HG03442 (cell line): Measurements from ENCODE around the gene CROCC2.

Experiments
- ATAC-seq: cut with Tn5 transposase; IDR thresholded peaks from one replicate; pipeline ENCODE4 v1.9.1; 2021; ENCODE audit warnings: mild to moderate bottlenecking, moderate library complexity; ENCODE audit not compliant: unreplicated experiment

The CROCC2 gene

DNA sequence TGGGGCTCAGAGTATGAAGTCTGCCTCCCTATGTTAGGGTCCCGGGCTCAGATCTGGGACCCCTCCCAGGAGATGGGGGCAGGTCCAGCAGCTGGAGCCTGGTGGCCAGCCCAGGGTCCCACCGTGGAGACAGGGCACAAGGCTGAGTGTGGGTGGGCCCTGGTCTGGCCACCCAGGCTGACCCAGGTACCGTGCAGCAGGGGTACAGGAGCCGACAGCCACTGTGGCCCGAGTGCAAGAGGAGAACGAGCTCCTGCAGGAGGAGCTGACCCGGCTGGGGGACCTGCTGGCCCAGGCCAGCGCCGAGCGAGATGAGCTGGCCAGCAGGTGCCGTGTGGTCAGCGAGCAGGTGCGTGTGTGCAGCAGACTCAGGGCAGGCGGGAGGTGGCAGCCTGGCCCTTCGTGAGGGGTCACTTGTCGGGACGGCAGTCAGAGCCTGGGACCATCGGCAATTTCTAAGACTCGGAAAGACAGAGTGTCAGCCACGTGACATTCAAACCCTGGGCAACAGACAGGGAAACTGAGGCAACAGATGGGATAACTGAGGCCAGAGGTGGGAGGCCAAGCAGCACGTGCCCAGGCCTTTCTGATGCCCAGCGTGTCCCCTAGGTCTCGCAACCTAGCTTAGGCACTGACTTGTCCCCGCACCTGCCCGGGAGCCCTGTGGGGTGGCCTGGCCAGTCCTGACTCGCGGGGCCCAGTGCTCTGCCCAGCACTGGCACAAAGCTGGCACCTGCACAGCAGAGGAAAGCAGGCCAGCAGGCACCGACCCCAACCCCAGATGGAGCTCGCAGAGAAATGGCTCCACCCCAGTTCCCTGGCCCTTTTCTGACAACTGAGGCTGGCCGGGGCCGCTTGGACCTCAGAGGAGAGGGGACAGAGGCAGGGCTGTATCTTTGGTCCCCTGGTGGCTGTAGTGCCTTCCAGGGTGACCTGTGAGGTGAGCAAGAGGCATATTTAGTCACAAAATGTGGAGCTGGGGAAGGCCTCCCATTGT lies 13.9 kb downstream of the CROCC2 start:
- no peak for ATAC-seq

DNA sequence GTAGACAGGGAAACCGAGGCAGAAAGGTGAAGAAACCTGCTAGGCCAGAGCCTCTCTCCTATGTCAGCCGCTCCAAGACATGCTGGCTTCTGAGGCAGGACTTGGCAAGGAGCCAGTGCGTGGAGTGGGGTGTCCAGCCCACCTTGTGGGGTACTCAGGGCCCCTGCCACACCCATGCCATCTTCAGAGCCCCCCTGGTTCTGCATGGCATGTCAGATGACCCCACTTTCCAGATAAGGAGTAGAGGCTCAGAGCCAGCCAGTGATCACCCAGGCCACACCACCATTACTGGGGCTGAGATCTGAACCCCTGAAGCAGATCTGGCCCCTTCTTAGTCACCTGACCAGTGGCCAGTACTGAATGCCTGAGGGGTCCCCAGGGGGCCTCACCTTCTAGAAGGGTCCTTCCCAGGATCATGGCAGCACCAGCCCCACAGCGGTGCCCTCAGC lies 14.7 kb downstream of the CROCC2 start:
- ATAC-seq, result no peak

DNA sequence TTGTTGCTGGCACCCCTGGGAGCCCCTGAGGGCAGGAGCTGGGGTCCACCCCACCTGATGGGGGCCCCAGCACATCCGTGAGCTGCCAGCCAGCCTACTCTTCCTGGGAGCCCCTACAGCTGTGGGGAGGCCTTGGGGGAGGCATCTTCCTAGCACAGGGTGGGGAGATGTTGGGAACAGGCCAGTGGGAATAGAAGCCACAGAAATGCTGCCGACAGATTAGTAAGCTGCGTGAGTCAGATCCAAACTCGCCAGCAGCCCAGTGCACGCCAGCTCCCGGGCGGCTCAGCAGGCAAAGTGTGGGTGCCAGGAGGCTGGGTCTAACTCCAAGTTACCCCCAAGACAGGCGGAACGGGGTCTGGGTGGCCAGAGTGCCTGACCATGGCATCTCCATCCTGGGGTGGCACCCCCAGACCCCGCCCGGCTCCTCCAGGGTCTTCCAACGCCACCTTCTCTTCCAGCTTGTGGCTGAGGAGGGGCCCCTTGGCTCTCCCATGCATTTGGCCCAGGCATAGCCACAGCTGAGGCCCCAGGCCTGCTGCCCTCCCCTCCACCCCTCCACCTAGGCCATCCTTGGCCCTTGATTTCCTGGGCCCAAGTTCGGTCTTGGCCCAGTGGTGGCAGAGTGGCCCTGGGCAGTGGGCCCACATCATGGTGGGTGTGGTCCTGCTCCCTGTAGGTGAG lies 15.3 kb downstream of the CROCC2 start:
- no peak for ATAC-seq

DNA sequence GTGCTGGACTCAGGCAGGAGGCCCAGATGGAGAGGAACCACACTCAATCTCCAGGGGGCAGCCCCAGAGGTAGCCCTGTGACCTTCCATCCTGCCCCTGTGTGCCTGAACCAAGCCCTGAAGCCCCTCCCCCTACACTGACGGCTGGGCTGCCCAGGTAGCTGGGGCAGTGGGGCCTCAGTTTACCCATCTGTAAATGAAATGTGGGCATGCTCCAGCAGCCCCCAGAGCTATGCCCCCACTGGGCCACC lies 15.8 kb downstream of the CROCC2 start:
- no peak for ATAC-seq

DNA sequence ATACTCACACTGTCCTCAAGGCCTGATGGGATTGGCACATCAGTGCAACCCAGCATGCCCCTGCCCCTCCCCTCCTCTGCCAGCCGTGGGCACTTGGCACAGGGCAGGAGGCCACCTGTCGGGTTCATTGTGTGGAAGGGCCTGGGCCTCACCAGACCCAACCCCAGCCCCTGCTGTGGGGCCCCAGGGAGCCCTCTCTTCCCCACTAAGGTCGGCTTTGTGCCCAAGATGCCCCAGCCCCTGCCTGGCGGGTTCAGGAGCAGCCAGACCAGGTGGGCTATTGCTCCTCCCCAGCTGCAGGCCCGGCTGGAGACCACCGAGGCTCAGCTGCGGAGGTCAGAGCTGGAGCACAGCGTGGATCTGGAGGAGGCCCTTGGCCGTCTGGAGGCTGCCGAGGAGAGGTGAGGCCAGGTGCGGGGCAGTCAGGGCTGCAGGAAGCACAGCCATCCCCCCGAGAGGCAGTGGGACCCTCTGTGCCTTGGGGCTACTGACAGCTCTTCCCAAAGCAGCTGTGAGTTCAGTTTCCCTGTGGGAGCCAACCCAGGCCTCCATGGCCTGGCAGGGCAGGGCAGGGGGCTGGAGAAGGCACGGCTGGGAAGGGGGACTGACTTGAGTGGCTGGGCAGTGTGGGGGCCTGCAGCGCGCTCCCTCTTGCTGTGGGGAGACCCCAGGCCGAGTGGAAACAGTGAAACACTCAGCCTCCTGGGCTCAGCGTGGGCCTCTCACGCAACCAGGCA lies 16.3 kb downstream of the CROCC2 start:
- ATAC-seq, result no peak

DNA sequence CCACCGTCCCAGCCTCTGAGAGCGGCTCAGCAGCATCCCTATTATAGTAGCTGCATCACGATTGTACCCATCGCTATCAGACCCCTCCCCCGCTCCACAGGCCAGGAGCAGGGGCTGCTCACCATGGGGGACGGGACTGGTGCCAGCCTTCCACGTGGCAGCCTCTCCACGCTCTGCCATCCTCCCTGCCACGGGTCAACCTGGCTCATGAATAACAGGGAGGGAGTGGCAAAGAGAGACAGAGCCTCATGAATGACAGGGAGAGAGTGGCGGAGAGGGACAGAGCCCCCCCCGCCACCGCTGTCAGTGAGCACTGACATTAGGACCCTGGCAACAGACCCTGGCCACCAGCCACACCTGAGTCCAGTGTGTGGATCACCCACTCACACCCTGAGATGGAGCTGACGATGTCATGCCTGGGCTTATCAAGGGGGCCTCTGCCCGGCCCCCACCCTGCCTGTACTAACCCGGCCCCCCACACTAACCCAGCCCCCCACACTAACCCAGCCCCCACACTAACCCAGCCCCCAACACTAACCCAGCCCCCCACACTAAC lies 16.9 kb downstream of the CROCC2 start:
- ATAC-seq, result no peak

DNA sequence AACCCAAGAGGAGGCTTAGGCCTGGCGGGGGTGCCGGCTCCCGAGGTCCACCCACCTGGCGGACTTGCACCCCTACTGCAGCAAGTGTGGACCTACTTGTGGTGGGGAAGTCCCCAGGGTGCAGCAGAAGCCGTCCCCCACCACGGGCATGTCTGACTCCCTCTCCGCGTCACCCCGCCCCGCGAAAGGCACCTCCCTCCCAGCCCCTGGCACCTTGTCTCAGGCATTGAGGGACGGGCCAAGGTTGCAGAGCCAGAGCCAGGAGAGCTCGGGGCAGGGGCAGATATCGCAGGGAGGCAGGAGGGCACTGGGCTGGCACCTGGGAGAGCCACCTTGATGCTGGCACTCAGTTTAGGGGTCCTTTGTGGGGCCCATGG lies 19.0 kb downstream of the CROCC2 start:
- no peak for ATAC-seq

DNA sequence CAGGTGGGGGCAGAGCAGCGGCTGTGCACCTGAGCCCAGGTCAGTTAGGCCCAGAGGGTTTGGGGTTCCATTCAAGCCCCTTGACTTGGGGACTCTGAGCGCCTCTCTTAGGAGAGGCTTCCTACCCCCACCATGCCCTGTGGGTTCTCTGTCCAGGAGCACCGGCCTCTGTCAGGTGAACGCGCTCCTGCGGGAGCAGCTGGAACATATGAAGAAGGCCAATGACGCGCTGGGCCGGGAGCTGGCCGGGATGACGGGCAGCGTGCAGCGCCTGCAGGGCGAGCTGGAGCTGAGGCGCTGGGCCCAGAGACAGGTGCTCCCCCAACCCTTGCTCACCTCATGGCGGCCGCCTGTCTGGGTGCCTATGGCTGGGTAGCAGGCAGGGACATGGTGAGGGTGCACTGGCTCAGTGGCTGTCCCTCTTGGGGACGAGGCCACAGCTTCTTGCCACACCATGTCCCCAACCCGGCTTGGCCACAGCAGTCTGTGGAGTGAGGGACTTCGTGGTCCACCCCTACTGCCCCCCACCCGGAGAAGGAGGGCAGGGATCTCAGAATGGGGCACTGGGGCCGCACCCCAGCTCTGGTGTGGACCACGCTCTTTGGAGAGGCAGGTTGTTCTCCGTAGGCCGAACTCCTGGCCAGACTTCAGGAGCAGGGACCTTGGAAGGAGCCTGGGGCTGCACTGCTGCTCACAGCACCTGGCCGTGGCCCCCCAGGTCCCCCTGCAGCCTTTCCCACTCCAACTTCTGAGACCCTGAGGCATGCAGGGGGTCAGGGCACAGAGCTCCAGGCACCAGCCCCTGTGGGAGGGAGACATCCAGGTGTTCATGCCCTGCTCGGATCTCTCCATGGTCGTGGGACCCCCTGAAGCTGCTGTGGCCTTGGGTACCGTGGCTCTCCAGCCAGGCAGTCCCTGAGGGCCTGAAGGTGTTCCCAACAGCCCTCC lies 19.7 kb downstream of the CROCC2 start:
- no peak for ATAC-seq

DNA sequence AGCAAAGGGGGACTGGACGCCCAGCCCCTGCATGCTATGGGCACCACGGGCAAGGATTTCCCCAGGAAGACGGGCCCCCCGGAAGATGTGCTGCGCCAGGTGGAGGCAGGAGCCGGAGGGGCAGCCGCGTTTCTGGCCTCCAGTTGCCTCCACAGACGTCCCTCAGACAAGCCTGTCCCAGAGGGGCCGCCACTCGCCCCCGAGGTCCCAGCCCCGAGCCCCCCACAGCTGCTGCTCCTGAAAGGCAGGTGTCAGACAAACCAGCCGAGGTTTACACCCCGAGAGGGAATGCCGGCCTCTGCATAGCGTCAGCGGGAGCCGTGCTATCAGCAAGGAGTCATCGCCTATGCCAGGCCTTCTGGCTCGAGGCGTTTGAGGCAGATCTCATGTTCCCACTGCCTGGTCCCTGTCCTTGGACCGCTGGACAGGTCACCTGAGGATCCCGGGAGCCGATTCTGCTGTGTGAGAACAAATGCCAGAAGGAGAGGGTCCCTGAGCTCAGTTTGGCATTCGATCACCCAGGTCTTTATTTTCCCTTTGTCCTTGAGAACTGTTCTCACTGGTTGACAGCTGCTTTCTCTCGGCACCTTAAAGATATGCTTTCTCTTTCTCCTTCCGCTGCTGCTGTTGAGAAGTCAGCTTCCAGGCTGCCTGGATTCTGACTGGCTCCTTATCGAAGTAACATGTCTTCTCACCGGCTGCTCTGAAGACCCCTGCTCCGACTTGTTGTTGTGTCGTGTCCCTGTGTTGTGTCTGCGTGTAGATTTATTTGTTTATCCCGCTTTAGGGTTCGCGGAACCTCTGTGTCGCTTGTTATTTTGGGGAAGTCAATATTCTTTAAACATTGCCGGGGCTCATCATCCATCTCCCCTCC lies 20.6 kb downstream of the CROCC2 start:
- ATAC-seq, result no peak

DNA sequence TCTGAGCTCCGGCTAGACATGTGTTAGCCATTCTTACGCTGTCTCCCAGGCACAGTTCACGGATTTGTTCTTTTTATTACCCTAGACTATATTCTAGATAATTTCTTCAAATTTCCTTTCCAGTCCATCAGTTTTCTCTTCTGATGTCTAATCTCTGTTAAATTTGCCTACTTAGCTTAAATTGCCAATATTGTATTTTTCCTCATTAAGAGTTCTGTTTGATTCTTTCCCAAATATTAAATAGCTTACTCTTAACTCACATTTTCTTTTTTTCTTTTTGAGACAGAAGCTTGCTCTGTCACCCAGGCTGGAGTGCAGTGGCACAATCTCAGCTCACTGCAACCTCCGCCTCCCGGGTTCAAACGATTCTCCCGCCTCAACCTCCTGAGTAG lies 21.2 kb downstream of the CROCC2 start:
- ATAC-seq, result no peak

DNA sequence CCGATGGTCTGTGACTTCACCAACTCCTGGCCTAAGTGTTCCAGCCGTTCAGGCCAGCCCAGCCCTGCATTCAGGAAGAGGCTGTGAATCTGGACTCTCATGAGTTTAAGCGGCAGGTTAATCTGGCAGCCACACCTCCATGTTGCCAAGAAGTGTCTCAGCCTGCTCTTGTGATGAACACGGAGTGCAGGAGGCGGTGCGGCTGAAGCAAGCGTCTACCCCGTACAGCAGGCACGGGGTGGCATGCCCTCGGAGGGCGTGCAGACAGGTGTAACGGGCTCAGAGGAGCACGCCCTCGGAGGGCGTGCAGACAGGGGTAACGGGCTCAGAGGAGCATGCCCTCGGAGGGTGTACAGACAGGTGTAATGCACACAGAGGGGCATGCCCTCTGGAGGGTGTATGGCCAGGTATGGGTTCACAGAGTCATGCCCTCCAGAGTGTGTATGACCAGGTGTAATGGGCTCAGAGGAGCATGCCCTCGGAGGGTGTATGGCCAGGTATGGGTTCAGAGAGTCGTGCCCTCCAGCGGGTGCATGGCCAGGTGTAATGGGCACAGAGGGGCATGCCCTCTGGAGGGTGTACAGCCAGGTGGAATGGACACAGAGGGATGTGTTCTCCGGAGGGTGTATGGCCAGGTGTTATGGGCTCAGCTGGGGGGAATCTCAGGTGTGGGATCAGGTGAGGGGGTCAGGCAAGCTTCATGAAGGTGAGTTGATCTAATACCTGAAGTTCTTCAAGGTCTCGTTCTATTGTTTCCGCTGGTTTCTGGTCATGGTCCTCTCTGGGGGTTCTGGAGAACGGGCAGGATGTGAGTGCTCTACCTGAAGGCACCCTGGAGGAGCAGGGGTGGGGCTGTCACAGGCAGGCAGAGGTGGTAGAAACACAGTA lies 22.6 kb downstream of the CROCC2 start:
- ATAC-seq, result no peak

DNA sequence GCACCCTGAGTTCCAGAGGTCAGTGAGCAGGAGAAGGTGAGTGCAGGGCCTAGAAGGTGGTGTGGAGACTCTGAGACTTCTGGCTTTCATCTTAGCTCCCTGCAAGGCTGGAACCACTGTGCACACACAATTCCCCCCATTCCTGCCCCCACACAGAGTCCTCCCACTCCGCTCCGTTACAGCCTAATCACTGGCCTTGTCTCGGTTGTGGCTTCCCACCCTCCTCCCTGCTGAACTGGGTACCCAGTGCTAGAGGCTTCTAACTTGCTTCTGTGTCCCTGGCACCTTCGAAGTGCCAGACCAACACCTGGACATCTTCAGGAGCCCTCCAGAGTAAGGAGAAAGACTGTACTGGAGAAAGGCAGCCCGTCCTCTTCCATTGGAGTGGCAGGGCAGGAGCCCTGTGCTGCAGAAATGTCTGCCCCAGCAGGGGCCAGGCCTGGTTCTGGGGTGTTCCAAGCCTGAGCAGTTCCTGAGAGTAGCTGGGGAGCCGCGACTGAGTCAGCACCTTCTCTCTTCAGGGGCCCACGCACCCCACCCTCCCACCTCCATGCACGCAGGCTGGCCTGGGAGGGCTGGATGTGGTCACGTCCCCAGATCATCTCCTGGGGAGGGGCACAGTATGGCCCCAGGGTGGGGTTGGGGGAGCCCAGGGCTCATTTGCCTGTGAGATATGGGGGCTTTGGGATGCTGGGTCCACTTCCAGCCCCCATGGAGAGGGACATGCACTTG lies 23.4 kb downstream of the CROCC2 start:
- no peak for ATAC-seq

DNA sequence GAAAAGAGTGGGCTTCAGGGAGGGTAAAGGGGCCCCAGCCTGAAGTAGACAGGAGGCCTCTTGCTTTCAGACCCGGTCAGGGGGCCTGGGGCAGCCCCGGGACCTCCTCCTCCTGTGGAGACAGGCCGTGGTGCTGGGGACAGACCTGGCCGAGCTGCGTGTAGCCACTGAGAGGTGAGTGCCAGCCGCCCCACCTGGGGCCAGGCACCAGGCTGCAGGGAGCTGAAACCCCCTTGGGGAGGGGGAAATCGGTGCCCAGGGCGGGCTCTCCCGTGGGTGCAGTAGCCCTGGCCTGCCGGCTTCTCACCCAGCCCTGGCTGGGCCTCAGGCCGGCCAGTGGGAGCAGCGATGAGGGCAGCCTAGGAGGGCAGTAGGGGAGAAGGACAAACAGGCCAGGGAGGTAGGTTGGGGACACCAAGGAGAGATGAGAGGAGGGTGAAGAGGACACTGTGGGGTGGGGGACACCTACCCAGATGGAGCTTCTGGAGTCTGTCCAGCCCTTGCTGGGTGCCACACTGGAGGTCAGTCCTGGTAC lies 24.0 kb downstream of the CROCC2 start:
- no peak for ATAC-seq

DNA sequence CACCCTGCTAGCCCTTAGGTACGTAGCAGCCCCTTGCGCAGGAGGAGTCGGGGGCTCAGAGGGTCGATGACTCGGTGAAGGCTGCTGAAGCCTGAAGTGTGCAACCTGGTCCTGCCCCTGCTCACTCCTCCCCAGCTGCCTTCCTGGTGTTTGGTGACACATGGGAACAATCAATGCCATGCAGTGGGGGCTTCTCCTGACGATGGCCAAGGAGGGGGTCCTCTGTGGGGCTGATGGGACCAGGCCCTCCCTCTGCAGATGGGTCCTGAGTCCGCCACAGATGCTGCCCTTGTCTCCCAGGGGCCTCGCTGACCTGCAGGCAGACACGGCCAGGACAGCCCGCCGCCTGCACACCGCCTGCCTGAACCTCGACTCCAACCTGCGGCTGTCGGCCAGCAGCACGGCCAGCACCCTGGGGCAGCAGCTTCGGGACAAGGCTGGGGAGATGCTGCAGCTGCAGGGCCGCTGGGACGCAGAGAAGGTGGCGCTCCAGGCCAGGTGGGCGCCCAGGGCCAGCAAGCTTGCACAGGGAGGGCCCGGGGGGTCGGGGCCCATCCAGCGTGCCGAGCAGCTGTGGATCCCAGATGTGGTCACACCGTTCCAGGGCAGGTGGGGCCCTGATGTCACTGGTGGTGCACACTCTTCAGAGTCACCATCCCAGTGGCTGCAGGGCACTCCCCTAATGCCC lies 24.6 kb downstream of the CROCC2 start:
- no peak for ATAC-seq

DNA sequence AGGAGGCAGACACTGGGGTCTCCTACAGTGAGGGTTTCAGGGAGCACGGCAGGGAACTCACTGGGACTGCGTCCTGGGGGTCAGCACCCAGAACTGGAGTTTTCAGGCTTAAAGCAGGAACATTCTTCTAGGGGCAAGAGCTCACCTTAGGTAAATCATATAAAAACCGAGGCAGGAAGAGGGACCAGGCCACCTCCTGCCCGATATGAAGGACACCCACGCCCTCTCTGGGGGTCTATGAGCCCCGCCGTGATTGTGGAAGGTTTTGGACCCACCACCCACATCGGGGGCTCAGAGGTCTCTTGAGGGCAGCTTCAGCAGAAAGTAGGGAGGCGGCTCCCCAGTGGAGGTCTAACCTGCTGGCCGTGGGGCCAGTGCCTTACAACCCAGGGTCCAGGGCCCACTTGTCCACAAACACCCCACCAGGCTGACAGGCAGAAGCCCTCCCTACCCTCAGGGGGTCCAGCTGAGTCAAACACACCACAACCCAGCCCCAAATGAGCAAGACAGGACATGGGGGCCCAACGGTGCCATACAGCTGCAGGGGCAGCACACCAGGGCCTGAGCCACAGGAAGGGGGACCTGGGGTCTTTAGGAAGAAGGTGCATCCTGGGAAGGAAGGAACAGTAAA lies 25.3 kb downstream of the CROCC2 start:
- no peak for ATAC-seq

DNA sequence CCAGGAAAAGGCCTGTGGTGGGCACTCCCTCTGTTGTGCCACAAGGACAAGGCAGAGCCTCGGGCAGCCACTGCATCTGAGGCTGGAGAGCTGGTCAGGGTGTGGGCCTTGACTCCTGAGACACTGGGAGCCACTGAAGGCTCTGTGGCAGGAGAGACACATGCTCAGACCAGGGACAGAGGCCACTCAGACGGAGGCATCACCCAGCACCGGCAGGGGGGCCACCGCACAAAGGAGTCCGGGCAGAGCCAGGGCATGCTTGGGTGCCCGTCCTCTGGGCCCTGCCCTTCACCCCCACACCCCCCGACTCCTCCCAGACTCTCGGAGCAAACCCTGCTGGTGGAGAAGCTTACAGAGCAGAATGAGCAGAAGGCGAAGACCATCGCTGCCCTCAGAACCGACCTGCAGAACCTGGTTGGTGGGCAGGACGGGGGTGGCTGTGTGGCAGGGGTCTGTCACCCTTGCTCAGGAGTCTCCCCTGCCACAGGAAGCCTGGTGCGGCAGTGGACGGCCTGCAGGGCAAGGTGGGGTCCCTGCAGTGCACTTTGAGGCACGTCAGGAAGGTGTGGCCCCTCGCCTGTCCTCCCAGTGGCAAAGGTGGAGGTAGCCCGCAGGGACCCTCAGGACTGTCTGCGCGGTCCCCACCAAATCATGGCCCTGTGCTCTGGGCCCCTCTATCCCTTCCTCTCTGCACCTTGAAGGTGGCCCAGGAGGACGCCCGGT lies 26.0 kb downstream of the CROCC2 start:
- ATAC-seq, result no peak
